GM23338 (cell line): ENCODE results near the gene TSPO2. TPM values are rescaled to one million over a fixed set of nuclear protein-coding genes. Genes with fewer than 3 reads are reported as not detected.

Experiments used
- ATAC-seq: fragments of 200-7000 bp; cut with Tn5 transposase; 3 replicates; pipeline ENCODE4 v1.9.1; 2020
- DNase-seq: peaks from one replicate; pipeline ENCODE4 v3.0.0-alpha.2; 2015; ENCODE audit warnings: low spot score
- H2AFZ ChIP-seq: fragments of 200-600 bp; sonication (generic); 2 replicates; pipeline ENCODE4 v1.8.0; 2016; ENCODE audit warnings: antibody characterized with exemption, mild to moderate bottlenecking, moderate library complexity
- H3F3A ChIP-seq: fragments of 200-600 bp; sonication (generic); replicated peaks from 2 replicates; pipeline ENCODE4 v1.8.0; 2017; ENCODE audit warnings: antibody characterized with exemption, mixed run types, low read depth
- H3K27ac ChIP-seq: fragments of 200-600 bp; sonication (generic); 2 replicates; pipeline ENCODE4 v1.6.1; 2016; ENCODE audit warnings: low read depth
- H3K27me3 ChIP-seq: fragments of 200-600 bp; sonication (generic); 2 replicates; pipeline ENCODE4 v1.8.0; 2016; ENCODE audit warnings: mild to moderate bottlenecking, mixed run types, moderate library complexity; ENCODE audit not compliant: insufficient read depth
- H3K36me3 ChIP-seq: fragments of 200-600 bp; sonication (generic); 2 replicates; pipeline ENCODE4 v1.8.0; 2016; ENCODE audit warnings: mild to moderate bottlenecking; ENCODE audit not compliant: insufficient read depth
- H3K4me1 ChIP-seq: fragments of 200-600 bp; sonication (generic); 2 replicates; pipeline ENCODE4 v1.8.0; 2016; ENCODE audit warnings: mild to moderate bottlenecking, moderate library complexity; ENCODE audit not compliant: insufficient read depth
- H3K4me2 ChIP-seq: fragments of 200-600 bp; sonication (generic); 2 replicates; pipeline ENCODE4 v1.7.1; 2017; ENCODE audit warnings: mixed run types
- H3K4me3 ChIP-seq: fragments of 200-600 bp; sonication (generic); 2 replicates; pipeline ENCODE4 v1.6.1; 2016; ENCODE audit warnings: mixed run types
- H3K79me2 ChIP-seq: fragments of 200-600 bp; sonication (generic); replicated peaks from 2 replicates; pipeline ENCODE4 v1.8.0; 2017; ENCODE audit warnings: mild to moderate bottlenecking; ENCODE audit not compliant: insufficient read depth
- H3K9me2 ChIP-seq: fragments of 200-600 bp; sonication (generic); 2 replicates; pipeline ENCODE4 v1.8.0; 2017; ENCODE audit not compliant: insufficient read depth
- H4K20me1 ChIP-seq: fragments of 200-600 bp; sonication (generic); replicated peaks from 2 replicates; pipeline ENCODE4 v1.8.0; 2017; ENCODE audit warnings: mild to moderate bottlenecking; ENCODE audit not compliant: insufficient read depth
- H3K27ac Mint-ChIP-seq: 2 replicates; pipeline ENCODE4 v1.8.0; 2020; ENCODE audit warnings: inconsistent platforms, mild to moderate bottlenecking, moderate library complexity, mixed read lengths
- H3K27me3 Mint-ChIP-seq: 3 replicates; pipeline ENCODE4 v1.8.0; 2022; ENCODE audit warnings: low read depth, mild to moderate bottlenecking, moderate library complexity, mixed read lengths, inconsistent platforms; ENCODE audit not compliant: insufficient read depth, poor library complexity
- H3K36me3 Mint-ChIP-seq: 3 replicates; pipeline ENCODE4 v1.8.0; 2021; ENCODE audit warnings: low read depth, mild to moderate bottlenecking, inconsistent platforms, moderate library complexity, mixed read lengths
- H3K4me1 Mint-ChIP-seq: 3 replicates; pipeline ENCODE4 v1.8.0; 2020; ENCODE audit warnings: mild to moderate bottlenecking, inconsistent platforms, mixed read lengths
- H3K4me3 Mint-ChIP-seq: 3 replicates; pipeline ENCODE4 v1.8.0; 2021; ENCODE audit warnings: moderate library complexity, mild to moderate bottlenecking, inconsistent platforms, mixed read lengths
- H3K9me3 Mint-ChIP-seq: 3 replicates; pipeline ENCODE4 v1.8.0; 2020; ENCODE audit warnings: moderate library complexity, mild to moderate bottlenecking, inconsistent platforms, mixed read lengths
- CREB1 ChIP-seq: fragments of 250-450 bp; sonication (Bioruptor Pico); IDR thresholded peaks from 2 replicates; pipeline ENCODE4 v1.5.0; 2020; ENCODE audit warnings: low read depth, mild to moderate bottlenecking, moderate library complexity
- EZH2 ChIP-seq: fragments of 200-600 bp; sonication (generic); IDR thresholded peaks from one replicate; pipeline ENCODE4 v1.8.0; 2017; ENCODE audit warnings: antibody characterized with exemption, mild to moderate bottlenecking, low read depth; ENCODE audit not compliant: unreplicated experiment
- JUNB ChIP-seq: IDR thresholded peaks from one replicate; pipeline ENCODE4 v1.6.1; 2016; ENCODE audit warnings: antibody characterized with exemption; ENCODE audit not compliant: unreplicated experiment
- NANOG ChIP-seq: IDR thresholded peaks from 2 replicates; pipeline ENCODE4 v1.6.1; 2016; ENCODE audit warnings: antibody characterized with exemption, borderline replicate concordance
- POLR2AphosphoS5 ChIP-seq: IDR thresholded peaks from 2 replicates; pipeline ENCODE4 v1.6.1; 2016; ENCODE audit warnings: antibody characterized with exemption, low read depth
- STAT1 ChIP-seq: IDR thresholded peaks from one replicate; pipeline ENCODE4 v1.6.1; 2016; ENCODE audit warnings: antibody characterized with exemption; ENCODE audit not compliant: unreplicated experiment
- ZNF114 ChIP-seq: fragments of 250-450 bp; sonication (Bioruptor Pico); IDR thresholded peaks from 2 replicates; pipeline ENCODE4 v1.5.0; 2020; ENCODE audit warnings: mild to moderate bottlenecking, moderate library complexity
- ZNF331 ChIP-seq: fragments of 250-450 bp; sonication (Bioruptor Pico); IDR thresholded peaks from 2 replicates; pipeline ENCODE4 v1.5.0; 2020; ENCODE audit warnings: low read depth, mild to moderate bottlenecking, moderate library complexity
- polyA plus RNA-seq: library from polyadenylated mRNA; unstranded; fragments of >200 nt; fragmentation: Nextera tagmentation; extraction: Ambion mirVana; gene quantifications from 2 replicates; pipeline ENCODE4 v1.2.1, GENCODE V29; 2016
- total RNA-seq: library from RNA; depleted of rRNA; stranded (reverse); fragments of >200 nt; shearing (Covaris generic); gene quantifications from 2 replicates; pipeline ENCODE4 v1.2.3, GENCODE V29; 2014
- TF ChIP-seq, protein P1 (sequence below), 2 experiments: fragments of 200-600 bp in 1 of 2; sonication (generic) in 1 of 2; conservative IDR thresholded peaks; 2 replicates each; pipeline versions ENCODE4 v1.5.1 to v1.6.1; 2016 to 2017; ENCODE audit warnings: antibody characterized with exemption in 2 of 2, low read depth in 2 of 2, mild to moderate bottlenecking in 2 of 2, moderate library complexity in 1 of 2
- TF ChIP-seq, protein P2 (sequence below): IDR thresholded peaks from 2 replicates; pipeline ENCODE4 v1.6.1; 2016; ENCODE audit warnings: antibody characterized with exemption
- TF ChIP-seq, protein P3 (sequence below): IDR thresholded peaks from one replicate; pipeline ENCODE4 v1.6.1; 2018; ENCODE audit warnings: antibody characterized with exemption; ENCODE audit not compliant: unreplicated experiment

The TSPO2 gene
- total and polyA plus RNA-seq, 2 experiments from 2014 or later: 0.31 TPM; not detected in 1

DNA sequence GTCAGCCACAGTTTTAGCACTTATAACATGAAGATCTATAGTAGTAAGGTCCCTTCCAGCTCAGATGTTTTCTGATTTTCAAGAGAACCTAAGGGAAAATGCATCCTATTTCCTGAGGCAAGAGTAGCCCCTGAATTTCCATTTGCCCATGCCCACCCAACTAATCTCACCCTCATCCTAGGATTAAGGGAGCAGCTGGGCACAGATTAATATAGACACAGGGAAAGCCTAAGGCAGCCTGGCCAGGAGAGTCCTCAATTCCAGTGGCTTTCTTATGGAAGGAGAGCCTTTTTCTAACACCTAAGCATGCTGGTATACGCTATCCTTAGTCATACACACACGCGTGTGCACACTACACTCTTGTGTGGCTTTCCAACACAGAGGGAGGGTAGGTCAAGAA, 12.2 kb downstream of the TSPO2 start:
- Histone ChIP-seq H3K4me2 (no peak overlapping the region), H3K4me1 (peaks cover 12% of the 10 kb centered on the region), H3K4me3 (no peak overlapping the region), H3K27me3 (no peaks in the 10 kb centered on the region), H3K36me3 (no peaks in the 10 kb centered on the region), H3K27ac (no peak overlapping the region), H3K9me2 (no peaks in the 10 kb centered on the region), H2AFZ (no peak overlapping the region), H4K20me1 (no peaks in the 10 kb centered on the region), H3K79me2 (no peaks in the 10 kb centered on the region), H3F3A (no peaks in the 10 kb centered on the region)
- TF ChIP-seq EZH2: no peak
- TF ChIP-seq STAT1: no peak
- no peak for TF ChIP-seq ZNF114
- no peak for TF ChIP-seq POLR2AphosphoS5
- no peak for TF ChIP-seq ZNF331 (CRISPR knock-in tag)
- TF ChIP-seq JUNB: no peak
- Mint-ChIP-seq H3K4me1 (peaks cover 28% of the 10 kb centered on the region), H3K4me3 (no peak overlapping the region), H3K27me3 (peaks cover 2% of the 10 kb centered on the region), H3K36me3 (no peaks in the 10 kb centered on the region), H3K9me3 (no peaks in the 10 kb centered on the region), H3K27ac (no peak overlapping the region)
- no peak for DNase-seq
- no peak for ATAC-seq

DNA sequence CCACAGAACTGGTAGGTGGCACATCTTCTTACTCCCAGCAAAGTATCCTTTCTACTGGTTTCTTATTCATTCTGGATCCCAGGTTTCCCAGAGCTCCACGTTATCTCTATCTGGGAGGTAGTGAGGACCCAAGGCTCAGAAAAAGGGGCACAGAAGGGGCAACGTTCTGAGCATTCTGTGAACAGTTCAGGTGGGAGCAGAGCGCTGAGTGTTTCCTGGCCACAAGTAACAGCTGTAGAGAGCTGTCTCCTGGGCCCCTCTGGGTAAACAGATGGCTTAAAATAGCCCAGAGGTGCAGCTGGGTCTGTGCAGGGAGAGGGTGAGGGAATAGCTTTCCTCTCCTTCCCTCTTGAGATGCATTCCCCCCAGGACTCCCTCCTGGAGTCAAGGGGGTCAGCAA, 12.9 kb downstream of the TSPO2 start:
- Mint-ChIP-seq H3K4me3 (no peak overlapping the region), H3K9me3 (no peaks in the 10 kb centered on the region), H3K27me3 (peaks cover 2% of the 10 kb centered on the region), H3K36me3 (no peaks in the 10 kb centered on the region), H3K27ac (no peak overlapping the region), H3K4me1 (peaks cover 27% of the 10 kb centered on the region)
- Histone ChIP-seq H3K79me2 (no peaks in the 10 kb centered on the region), H2AFZ (no peak overlapping the region), H3K9me2 (no peaks in the 10 kb centered on the region), H3K4me2 (no peak overlapping the region), H3K4me3 (no peak overlapping the region), H3K36me3 (no peaks in the 10 kb centered on the region), H4K20me1 (no peaks in the 10 kb centered on the region), H3K4me1 (peaks cover 12% of the 10 kb centered on the region), H3K27ac (no peak overlapping the region), H3F3A (no peaks in the 10 kb centered on the region), H3K27me3 (no peaks in the 10 kb centered on the region)
- no peak for DNase-seq
- ATAC-seq: no peak
- TF ChIP-seq CREB1 (CRISPR knock-in tag) (no peak), NANOG (no peak), JUNB (no peak), ZNF331 (CRISPR knock-in tag) (no peak), POLR2AphosphoS5 (no peak)
- TF ChIP-seq, protein P1, sequence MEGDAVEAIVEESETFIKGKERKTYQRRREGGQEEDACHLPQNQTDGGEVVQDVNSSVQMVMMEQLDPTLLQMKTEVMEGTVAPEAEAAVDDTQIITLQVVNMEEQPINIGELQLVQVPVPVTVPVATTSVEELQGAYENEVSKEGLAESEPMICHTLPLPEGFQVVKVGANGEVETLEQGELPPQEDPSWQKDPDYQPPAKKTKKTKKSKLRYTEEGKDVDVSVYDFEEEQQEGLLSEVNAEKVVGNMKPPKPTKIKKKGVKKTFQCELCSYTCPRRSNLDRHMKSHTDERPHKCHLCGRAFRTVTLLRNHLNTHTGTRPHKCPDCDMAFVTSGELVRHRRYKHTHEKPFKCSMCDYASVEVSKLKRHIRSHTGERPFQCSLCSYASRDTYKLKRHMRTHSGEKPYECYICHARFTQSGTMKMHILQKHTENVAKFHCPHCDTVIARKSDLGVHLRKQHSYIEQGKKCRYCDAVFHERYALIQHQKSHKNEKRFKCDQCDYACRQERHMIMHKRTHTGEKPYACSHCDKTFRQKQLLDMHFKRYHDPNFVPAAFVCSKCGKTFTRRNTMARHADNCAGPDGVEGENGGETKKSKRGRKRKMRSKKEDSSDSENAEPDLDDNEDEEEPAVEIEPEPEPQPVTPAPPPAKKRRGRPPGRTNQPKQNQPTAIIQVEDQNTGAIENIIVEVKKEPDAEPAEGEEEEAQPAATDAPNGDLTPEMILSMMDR (conservative IDR thresholded peaks at IDR 0.05; ENCODE audit: low read depth in 2 of 2): no peak
- TF ChIP-seq, protein P2, sequence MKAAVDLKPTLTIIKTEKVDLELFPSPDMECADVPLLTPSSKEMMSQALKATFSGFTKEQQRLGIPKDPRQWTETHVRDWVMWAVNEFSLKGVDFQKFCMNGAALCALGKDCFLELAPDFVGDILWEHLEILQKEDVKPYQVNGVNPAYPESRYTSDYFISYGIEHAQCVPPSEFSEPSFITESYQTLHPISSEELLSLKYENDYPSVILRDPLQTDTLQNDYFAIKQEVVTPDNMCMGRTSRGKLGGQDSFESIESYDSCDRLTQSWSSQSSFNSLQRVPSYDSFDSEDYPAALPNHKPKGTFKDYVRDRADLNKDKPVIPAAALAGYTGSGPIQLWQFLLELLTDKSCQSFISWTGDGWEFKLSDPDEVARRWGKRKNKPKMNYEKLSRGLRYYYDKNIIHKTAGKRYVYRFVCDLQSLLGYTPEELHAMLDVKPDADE: no peak
- TF ChIP-seq, protein P3, sequence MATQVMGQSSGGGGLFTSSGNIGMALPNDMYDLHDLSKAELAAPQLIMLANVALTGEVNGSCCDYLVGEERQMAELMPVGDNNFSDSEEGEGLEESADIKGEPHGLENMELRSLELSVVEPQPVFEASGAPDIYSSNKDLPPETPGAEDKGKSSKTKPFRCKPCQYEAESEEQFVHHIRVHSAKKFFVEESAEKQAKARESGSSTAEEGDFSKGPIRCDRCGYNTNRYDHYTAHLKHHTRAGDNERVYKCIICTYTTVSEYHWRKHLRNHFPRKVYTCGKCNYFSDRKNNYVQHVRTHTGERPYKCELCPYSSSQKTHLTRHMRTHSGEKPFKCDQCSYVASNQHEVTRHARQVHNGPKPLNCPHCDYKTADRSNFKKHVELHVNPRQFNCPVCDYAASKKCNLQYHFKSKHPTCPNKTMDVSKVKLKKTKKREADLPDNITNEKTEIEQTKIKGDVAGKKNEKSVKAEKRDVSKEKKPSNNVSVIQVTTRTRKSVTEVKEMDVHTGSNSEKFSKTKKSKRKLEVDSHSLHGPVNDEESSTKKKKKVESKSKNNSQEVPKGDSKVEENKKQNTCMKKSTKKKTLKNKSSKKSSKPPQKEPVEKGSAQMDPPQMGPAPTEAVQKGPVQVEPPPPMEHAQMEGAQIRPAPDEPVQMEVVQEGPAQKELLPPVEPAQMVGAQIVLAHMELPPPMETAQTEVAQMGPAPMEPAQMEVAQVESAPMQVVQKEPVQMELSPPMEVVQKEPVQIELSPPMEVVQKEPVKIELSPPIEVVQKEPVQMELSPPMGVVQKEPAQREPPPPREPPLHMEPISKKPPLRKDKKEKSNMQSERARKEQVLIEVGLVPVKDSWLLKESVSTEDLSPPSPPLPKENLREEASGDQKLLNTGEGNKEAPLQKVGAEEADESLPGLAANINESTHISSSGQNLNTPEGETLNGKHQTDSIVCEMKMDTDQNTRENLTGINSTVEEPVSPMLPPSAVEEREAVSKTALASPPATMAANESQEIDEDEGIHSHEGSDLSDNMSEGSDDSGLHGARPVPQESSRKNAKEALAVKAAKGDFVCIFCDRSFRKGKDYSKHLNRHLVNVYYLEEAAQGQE: no peak
